ENCODE results near the gene TARBP2.
A peak's percentile ranks its signal among the peaks of the same experiment; 100 is the strongest.

TARBP2 gene

DNA sequence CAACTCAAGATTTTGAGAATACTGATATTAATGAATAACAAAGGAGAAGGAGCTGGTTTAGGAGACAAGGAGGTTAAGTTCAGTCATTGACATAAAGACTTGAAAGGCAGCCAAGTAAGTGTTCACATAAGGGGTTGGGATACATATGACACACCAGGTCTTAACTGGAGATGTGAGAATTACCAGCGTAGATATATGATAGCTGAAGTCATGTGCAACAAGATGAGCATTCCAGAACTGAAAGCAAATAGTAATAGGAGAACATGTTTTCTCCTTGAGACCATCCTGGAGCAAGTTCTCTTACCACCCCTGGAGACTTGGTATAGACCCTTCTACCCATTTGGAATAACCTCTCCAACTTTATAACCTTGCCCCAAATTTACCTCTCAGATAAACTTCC, 49.5 kb downstream of the TARBP2 start (continued):
- no peak for TF ChIP-seq ZNF302 (tag by site-specific recombination; IDR thresholded peaks at IDR 0.05; ENCODE audit: low read depth)
- TF ChIP-seq ZNF211 (tag by site-specific recombination; IDR thresholded peaks at IDR 0.05; ENCODE audit: low read depth): no peak
- TF ChIP-seq ZBTB1 (tag by site-specific recombination; IDR thresholded peaks at IDR 0.05): no peak
- peak; percentile 51; the same call in 1 of the 2 replicates for TF ChIP-seq ZNF600 (tag by site-specific recombination; IDR thresholded peaks at IDR 0.05)
- TF ChIP-seq TCF7L2 (IDR thresholded peaks at IDR 0.05; ENCODE audit: borderline replicate concordance, low read depth, low read length): no peak
- TF ChIP-seq ZNF792 (tag by site-specific recombination; IDR thresholded peaks at IDR 0.05): no peak
- no peak for TF ChIP-seq ZBTB21 (tag by site-specific recombination; IDR thresholded peaks at IDR 0.05)
- TF ChIP-seq ZNF24 (tag by site-specific recombination; IDR thresholded peaks at IDR 0.05): no peak; the same call in 1 of the 2 replicates
- TF ChIP-seq, protein P1, sequence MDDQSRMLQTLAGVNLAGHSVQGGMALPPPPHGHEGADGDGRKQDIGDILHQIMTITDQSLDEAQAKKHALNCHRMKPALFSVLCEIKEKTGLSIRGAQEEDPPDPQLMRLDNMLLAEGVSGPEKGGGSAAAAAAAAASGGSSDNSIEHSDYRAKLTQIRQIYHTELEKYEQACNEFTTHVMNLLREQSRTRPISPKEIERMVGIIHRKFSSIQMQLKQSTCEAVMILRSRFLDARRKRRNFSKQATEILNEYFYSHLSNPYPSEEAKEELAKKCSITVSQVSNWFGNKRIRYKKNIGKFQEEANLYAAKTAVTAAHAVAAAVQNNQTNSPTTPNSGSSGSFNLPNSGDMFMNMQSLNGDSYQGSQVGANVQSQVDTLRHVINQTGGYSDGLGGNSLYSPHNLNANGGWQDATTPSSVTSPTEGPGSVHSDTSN (CRISPR knock-in tag; IDR thresholded peaks at IDR 0.05): no peak
- TF ChIP-seq ZNF16 (tag by site-specific recombination; IDR thresholded peaks at IDR 0.05; ENCODE audit: low read depth): no peak
- TF ChIP-seq SP3 (tag by site-specific recombination; IDR thresholded peaks at IDR 0.05): no peak
- TF ChIP-seq KLF8 (tag by site-specific recombination; IDR thresholded peaks at IDR 0.05): no peak
- TF ChIP-seq, protein P2, sequence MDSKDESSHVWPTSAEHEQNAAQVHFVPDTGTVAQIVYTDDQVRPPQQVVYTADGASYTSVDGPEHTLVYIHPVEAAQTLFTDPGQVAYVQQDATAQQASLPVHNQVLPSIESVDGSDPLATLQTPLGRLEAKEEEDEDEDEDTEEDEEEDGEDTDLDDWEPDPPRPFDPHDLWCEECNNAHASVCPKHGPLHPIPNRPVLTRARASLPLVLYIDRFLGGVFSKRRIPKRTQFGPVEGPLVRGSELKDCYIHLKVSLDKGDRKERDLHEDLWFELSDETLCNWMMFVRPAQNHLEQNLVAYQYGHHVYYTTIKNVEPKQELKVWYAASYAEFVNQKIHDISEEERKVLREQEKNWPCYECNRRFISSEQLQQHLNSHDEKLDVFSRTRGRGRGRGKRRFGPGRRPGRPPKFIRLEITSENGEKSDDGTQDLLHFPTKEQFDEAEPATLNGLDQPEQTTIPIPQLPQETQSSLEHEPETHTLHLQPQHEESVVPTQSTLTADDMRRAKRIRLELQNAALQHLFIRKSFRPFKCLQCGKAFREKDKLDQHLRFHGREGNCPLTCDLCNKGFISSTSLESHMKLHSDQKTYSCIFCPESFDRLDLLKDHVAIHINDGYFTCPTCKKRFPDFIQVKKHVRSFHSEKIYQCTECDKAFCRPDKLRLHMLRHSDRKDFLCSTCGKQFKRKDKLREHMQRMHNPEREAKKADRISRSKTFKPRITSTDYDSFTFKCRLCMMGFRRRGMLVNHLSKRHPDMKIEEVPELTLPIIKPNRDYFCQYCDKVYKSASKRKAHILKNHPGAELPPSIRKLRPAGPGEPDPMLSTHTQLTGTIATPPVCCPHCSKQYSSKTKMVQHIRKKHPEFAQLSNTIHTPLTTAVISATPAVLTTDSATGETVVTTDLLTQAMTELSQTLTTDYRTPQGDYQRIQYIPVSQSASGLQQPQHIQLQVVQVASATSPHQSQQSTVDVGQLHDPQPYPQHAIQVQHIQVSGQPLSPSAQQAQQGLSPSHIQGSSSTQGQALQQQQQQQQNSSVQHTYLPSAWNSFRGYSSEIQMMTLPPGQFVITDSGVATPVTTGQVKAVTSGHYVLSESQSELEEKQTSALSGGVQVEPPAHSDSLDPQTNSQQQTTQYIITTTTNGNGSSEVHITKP (tag by site-specific recombination; IDR thresholded peaks at IDR 0.05): peak; percentile 95
- TF ChIP-seq ZNF677 (tag by site-specific recombination; IDR thresholded peaks at IDR 0.05): no peak
- TF ChIP-seq WT1 (tag by site-specific recombination; IDR thresholded peaks at IDR 0.05): no peak
- no peak for TF ChIP-seq IKZF3 (tag by site-specific recombination; IDR thresholded peaks at IDR 0.05)
- no peak for TF ChIP-seq ZNF621 (tag by site-specific recombination; IDR thresholded peaks at IDR 0.05)
- TF ChIP-seq ZNF48 (tag by site-specific recombination; IDR thresholded peaks at IDR 0.05): no peak
- TF ChIP-seq ZXDB (tag by site-specific recombination; IDR thresholded peaks at IDR 0.05): no peak
- TF ChIP-seq, protein P3, sequence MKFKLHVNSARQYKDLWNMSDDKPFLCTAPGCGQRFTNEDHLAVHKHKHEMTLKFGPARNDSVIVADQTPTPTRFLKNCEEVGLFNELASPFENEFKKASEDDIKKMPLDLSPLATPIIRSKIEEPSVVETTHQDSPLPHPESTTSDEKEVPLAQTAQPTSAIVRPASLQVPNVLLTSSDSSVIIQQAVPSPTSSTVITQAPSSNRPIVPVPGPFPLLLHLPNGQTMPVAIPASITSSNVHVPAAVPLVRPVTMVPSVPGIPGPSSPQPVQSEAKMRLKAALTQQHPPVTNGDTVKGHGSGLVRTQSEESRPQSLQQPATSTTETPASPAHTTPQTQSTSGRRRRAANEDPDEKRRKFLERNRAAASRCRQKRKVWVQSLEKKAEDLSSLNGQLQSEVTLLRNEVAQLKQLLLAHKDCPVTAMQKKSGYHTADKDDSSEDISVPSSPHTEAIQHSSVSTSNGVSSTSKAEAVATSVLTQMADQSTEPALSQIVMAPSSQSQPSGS (tag by site-specific recombination; IDR thresholded peaks at IDR 0.05; ENCODE audit: low read depth): no peak

DNA sequence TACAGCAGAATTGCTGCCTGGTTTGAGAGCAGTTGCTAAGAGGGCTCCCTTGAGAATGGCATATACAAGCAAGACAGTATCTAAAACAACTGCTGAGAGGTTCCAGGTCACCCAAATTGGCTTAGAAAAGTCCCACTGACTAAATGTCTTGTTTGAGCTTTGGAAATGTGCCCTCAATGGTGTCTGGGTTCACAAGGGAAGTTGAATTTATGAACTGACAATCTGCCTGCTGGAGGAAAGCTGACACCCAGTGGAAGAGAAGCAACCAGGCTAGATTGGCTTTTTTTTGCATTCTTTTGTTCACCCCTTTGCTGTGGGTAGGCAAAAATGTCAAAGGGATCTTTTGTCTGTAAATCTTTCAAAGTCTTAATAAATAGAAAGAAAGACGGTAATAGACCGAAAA, 50.8 kb downstream of the TARBP2 start:
- H3K36me3 ChIP-seq (ENCODE audit: control insufficient read depth in 2 of 2, insufficient read depth in 1 of 2, low read length in 2 of 2): peaks cover 9 to 16% of the 10 kb centered on the region in 2 experiments; a peak in 2 of 3 replicates
- CTCF ChIA-PET: interaction anchor here (0.7 to 2.1 kb wide), 3 partner anchors 65 to 150 kb away, joined by 3 to 6 read pairs (median 3); partner anchors contain the start of gene ATP5MC2
- POLR2A ChIA-PET: interaction anchor here (0.5 kb wide), 1 partner anchor 131 kb away, joined by 3 read pairs; no protein-coding TSS in a partner anchor
- no peak overlapping the region for H3K27ac ChIP-seq (ENCODE audit: extremely low read depth, low read depth, low read length)
- no peak overlapping the region for H3K4me3 ChIP-seq (ENCODE audit: low read depth, low read length)
- TF ChIP-seq YY2 (tag by site-specific recombination; IDR thresholded peaks at IDR 0.05): no peak
- TF ChIP-seq, protein P4, sequence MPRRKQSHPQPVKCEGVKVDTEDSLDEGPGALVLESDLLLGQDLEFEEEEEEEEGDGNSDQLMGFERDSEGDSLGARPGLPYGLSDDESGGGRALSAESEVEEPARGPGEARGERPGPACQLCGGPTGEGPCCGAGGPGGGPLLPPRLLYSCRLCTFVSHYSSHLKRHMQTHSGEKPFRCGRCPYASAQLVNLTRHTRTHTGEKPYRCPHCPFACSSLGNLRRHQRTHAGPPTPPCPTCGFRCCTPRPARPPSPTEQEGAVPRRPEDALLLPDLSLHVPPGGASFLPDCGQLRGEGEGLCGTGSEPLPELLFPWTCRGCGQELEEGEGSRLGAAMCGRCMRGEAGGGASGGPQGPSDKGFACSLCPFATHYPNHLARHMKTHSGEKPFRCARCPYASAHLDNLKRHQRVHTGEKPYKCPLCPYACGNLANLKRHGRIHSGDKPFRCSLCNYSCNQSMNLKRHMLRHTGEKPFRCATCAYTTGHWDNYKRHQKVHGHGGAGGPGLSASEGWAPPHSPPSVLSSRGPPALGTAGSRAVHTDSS (tag by site-specific recombination; IDR thresholded peaks at IDR 0.05): no peak
- TF ChIP-seq FEZF1 (tag by site-specific recombination; IDR thresholded peaks at IDR 0.05): peak; percentile 83
- no peak for TF ChIP-seq BCL11B (tag by site-specific recombination; IDR thresholded peaks at IDR 0.05; ENCODE audit: low read depth)
- TF ChIP-seq ZEB2 (tag by site-specific recombination; IDR thresholded peaks at IDR 0.05): no peak
- TF ChIP-seq, protein P5, sequence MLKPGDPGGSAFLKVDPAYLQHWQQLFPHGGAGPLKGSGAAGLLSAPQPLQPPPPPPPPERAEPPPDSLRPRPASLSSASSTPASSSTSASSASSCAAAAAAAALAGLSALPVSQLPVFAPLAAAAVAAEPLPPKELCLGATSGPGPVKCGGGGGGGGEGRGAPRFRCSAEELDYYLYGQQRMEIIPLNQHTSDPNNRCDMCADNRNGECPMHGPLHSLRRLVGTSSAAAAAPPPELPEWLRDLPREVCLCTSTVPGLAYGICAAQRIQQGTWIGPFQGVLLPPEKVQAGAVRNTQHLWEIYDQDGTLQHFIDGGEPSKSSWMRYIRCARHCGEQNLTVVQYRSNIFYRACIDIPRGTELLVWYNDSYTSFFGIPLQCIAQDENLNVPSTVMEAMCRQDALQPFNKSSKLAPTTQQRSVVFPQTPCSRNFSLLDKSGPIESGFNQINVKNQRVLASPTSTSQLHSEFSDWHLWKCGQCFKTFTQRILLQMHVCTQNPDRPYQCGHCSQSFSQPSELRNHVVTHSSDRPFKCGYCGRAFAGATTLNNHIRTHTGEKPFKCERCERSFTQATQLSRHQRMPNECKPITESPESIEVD (tag by site-specific recombination; IDR thresholded peaks at IDR 0.05): peak; percentile 75
- TF ChIP-seq ZNF777 (tag by site-specific recombination; IDR thresholded peaks at IDR 0.05; ENCODE audit: borderline replicate concordance): no peak
- no peak for TF ChIP-seq HOXD13 (CRISPR knock-in tag; IDR thresholded peaks at IDR 0.05; ENCODE audit: borderline replicate concordance)
- H3K9me3 ChIP-seq (ENCODE audit: control insufficient read depth, insufficient read depth, low read depth, low read length): no peaks in the 10 kb centered on the region
- peaks cover 8% of the 10 kb centered on the region for H3K4me1 ChIP-seq (ENCODE audit: control insufficient read depth, insufficient read depth, low read length)

All from HEK293 (cell line).